ENCODE data around the gene CSGALNACT2.
"Not testable (repeated sequence)": the region's sequence is repeated elsewhere in the genome, so short reads cannot be mapped to it uniquely, and the experiment has no call there.

The CSGALNACT2 gene

GRCh38 chr10:43177595-43177994 lies 39.4 kb downstream of the CSGALNACT2 start:
- Histone ChIP-seq H3K4me1 (ENCODE audit: control insufficient read depth, low read depth, low read length) (no peaks in the 10 kb centered on the region), H3K4me3 (ENCODE audit: low read length) (no peak overlapping the region), H3K27me3 (ENCODE audit: control insufficient read depth, insufficient read depth, low read length) (no peaks in the 10 kb centered on the region), H3K36me3 (ENCODE audit: control insufficient read depth, low read depth, low read length) (no peaks in the 10 kb centered on the region), H3K9me3 (ENCODE audit: control insufficient read depth, low read depth, low read length) (no peaks in the 10 kb centered on the region), H3K9ac (ENCODE audit: low read length) (no peak overlapping the region), H3K27ac (ENCODE audit: low read length) (no peak overlapping the region)

- Histone ChIP-seq H3K9me3 (ENCODE audit: control insufficient read depth, low read depth, low read length) (no peaks in the 10 kb centered on the region), H3K4me1 (ENCODE audit: control insufficient read depth, low read depth, low read length) (no peaks in the 10 kb centered on the region), H3K27ac (ENCODE audit: low read length) (no peak overlapping the region), H3K4me3 (ENCODE audit: low read length) (no peak overlapping the region), H3K36me3 (ENCODE audit: control insufficient read depth, low read depth, low read length) (no peaks in the 10 kb centered on the region), H3K9ac (ENCODE audit: low read length) (no peak overlapping the region), H3K27me3 (ENCODE audit: control insufficient read depth, insufficient read depth, low read length) (no peaks in the 10 kb centered on the region)
These were observed 42.9 kb downstream of the CSGALNACT2 start for GRCh38 chr10:43181146-43181545.

- H3K27ac ChIP-seq (ENCODE audit: low read length); H3K9ac ChIP-seq (ENCODE audit: low read length); H3K36me3 ChIP-seq (ENCODE audit: control insufficient read depth, low read depth, low read length); H3K27me3 ChIP-seq (ENCODE audit: control insufficient read depth, insufficient read depth, low read length); H3K4me1 ChIP-seq (ENCODE audit: control insufficient read depth, low read depth, low read length); H3K9me3 ChIP-seq (ENCODE audit: control insufficient read depth, low read depth, low read length); H3K4me3 ChIP-seq (ENCODE audit: low read length): not testable (repeated sequence)
These were observed 45.5 kb downstream of the CSGALNACT2 start for GRCh38 chr10:43183764-43184163.

- Histone ChIP-seq H3K4me1 (ENCODE audit: control insufficient read depth, low read depth, low read length) (no peaks in the 10 kb centered on the region), H3K9me3 (ENCODE audit: control insufficient read depth, low read depth, low read length) (no peaks in the 10 kb centered on the region), H3K4me3 (ENCODE audit: low read length) (no peak overlapping the region), H3K36me3 (ENCODE audit: control insufficient read depth, low read depth, low read length) (no peaks in the 10 kb centered on the region), H3K9ac (ENCODE audit: low read length) (no peak overlapping the region), H3K27me3 (ENCODE audit: control insufficient read depth, insufficient read depth, low read length) (no peaks in the 10 kb centered on the region), H3K27ac (ENCODE audit: low read length) (no peak overlapping the region)
These were observed 47.9 kb downstream of the CSGALNACT2 start for GRCh38 chr10:43186150-43186549.

GRCh38 chr10:43187213-43187612 lies 49.0 kb downstream of the CSGALNACT2 start:
- H3K9ac ChIP-seq (ENCODE audit: low read length), result no peak overlapping the region
- H3K27ac ChIP-seq (ENCODE audit: low read length), result no peak overlapping the region
- H3K27me3 ChIP-seq (ENCODE audit: control insufficient read depth, insufficient read depth, low read length), result no peaks in the 10 kb centered on the region
- no peak overlapping the region for H3K4me3 ChIP-seq (ENCODE audit: low read length)
- no peaks in the 10 kb centered on the region for H3K36me3 ChIP-seq (ENCODE audit: control insufficient read depth, low read depth, low read length)
- H3K9me3 ChIP-seq (ENCODE audit: control insufficient read depth, low read depth, low read length), result no peaks in the 10 kb centered on the region
- H3K4me1 ChIP-seq (ENCODE audit: control insufficient read depth, low read depth, low read length), result no peaks in the 10 kb centered on the region

GRCh38 chr10:43188702-43189101 lies 50.5 kb downstream of the CSGALNACT2 start:
- H3K27ac ChIP-seq (ENCODE audit: low read length), result no peak overlapping the region
- H3K4me1 ChIP-seq (ENCODE audit: control insufficient read depth, low read depth, low read length), result no peaks in the 10 kb centered on the region
- H3K27me3 ChIP-seq (ENCODE audit: control insufficient read depth, insufficient read depth, low read length), result no peaks in the 10 kb centered on the region
- H3K4me3 ChIP-seq (ENCODE audit: low read length), result no peak overlapping the region
- no peaks in the 10 kb centered on the region for H3K9me3 ChIP-seq (ENCODE audit: control insufficient read depth, low read depth, low read length)
- H3K36me3 ChIP-seq (ENCODE audit: control insufficient read depth, low read depth, low read length), result no peaks in the 10 kb centered on the region
- no peak overlapping the region for H3K9ac ChIP-seq (ENCODE audit: low read length)

GRCh38 chr10:43190289-43190688 lies 52.0 kb downstream of the CSGALNACT2 start:
- no peaks in the 10 kb centered on the region for H3K36me3 ChIP-seq (ENCODE audit: control insufficient read depth, low read depth, low read length)

GRCh38 chr10:43190775-43191174 lies 52.5 kb downstream of the CSGALNACT2 start:
- Histone ChIP-seq H3K4me1 (ENCODE audit: control insufficient read depth, low read depth, low read length) (no peaks in the 10 kb centered on the region), H3K9ac (ENCODE audit: low read length) (no peak overlapping the region), H3K4me3 (ENCODE audit: low read length) (no peak overlapping the region), H3K36me3 (ENCODE audit: control insufficient read depth, low read depth, low read length) (no peaks in the 10 kb centered on the region), H3K27ac (ENCODE audit: low read length) (no peak overlapping the region), H3K9me3 (ENCODE audit: control insufficient read depth, low read depth, low read length) (no peaks in the 10 kb centered on the region), H3K27me3 (ENCODE audit: control insufficient read depth, insufficient read depth, low read length) (no peaks in the 10 kb centered on the region)

More at GRCh38 chr10:43190289-43190688, 52.0 kb downstream of the CSGALNACT2 start:
- Histone ChIP-seq H3K4me1 (ENCODE audit: control insufficient read depth, low read depth, low read length) (no peaks in the 10 kb centered on the region), H3K27ac (ENCODE audit: low read length) (no peak overlapping the region), H3K9ac (ENCODE audit: low read length) (no peak overlapping the region), H3K27me3 (ENCODE audit: control insufficient read depth, insufficient read depth, low read length) (no peaks in the 10 kb centered on the region), H3K4me3 (ENCODE audit: low read length) (no peak overlapping the region), H3K9me3 (ENCODE audit: control insufficient read depth, low read depth, low read length) (no peaks in the 10 kb centered on the region)

GRCh38 chr10:43192884-43193283 lies 54.6 kb downstream of the CSGALNACT2 start:
- Histone ChIP-seq H3K9ac (ENCODE audit: low read length) (no peak overlapping the region), H3K9me3 (ENCODE audit: control insufficient read depth, low read depth, low read length) (no peaks in the 10 kb centered on the region), H3K4me3 (ENCODE audit: low read length) (no peak overlapping the region), H3K27me3 (ENCODE audit: control insufficient read depth, insufficient read depth, low read length) (no peaks in the 10 kb centered on the region), H3K4me1 (ENCODE audit: control insufficient read depth, low read depth, low read length) (no peaks in the 10 kb centered on the region), H3K36me3 (ENCODE audit: control insufficient read depth, low read depth, low read length) (peaks cover 8% of the 10 kb centered on the region), H3K27ac (ENCODE audit: low read length) (no peak overlapping the region)

GRCh38 chr10:43193496-43194080 lies 55.3 kb downstream of the CSGALNACT2 start:
- no peak overlapping the region for H3K9ac ChIP-seq (ENCODE audit: low read length)
- no peaks in the 10 kb centered on the region for H3K4me1 ChIP-seq (ENCODE audit: control insufficient read depth, low read depth, low read length)
- no peak overlapping the region for H3K27ac ChIP-seq (ENCODE audit: low read length)

GRCh38 chr10:43194266-43194665 lies 56.0 kb downstream of the CSGALNACT2 start:
- Histone ChIP-seq H3K9me3 (ENCODE audit: control insufficient read depth, low read depth, low read length) (no peaks in the 10 kb centered on the region), H3K4me1 (ENCODE audit: control insufficient read depth, low read depth, low read length) (no peaks in the 10 kb centered on the region), H3K27me3 (ENCODE audit: control insufficient read depth, insufficient read depth, low read length) (no peaks in the 10 kb centered on the region), H3K9ac (ENCODE audit: low read length) (no peak overlapping the region), H3K36me3 (ENCODE audit: control insufficient read depth, low read depth, low read length) (peaks cover 17% of the 10 kb centered on the region), H3K4me3 (ENCODE audit: low read length) (no peak overlapping the region), H3K27ac (ENCODE audit: low read length) (no peak overlapping the region)

More at GRCh38 chr10:43193496-43194080, 55.3 kb downstream of the CSGALNACT2 start:
- Histone ChIP-seq H3K9me3 (ENCODE audit: control insufficient read depth, low read depth, low read length) (no peaks in the 10 kb centered on the region), H3K36me3 (ENCODE audit: control insufficient read depth, low read depth, low read length) (peaks cover 13% of the 10 kb centered on the region), H3K27me3 (ENCODE audit: control insufficient read depth, insufficient read depth, low read length) (no peaks in the 10 kb centered on the region), H3K4me3 (ENCODE audit: low read length) (no peak overlapping the region)

GRCh38 chr10:43194859-43195258 lies 56.6 kb downstream of the CSGALNACT2 start:
- Histone ChIP-seq H3K27ac (ENCODE audit: low read length) (no peak overlapping the region), H3K27me3 (ENCODE audit: control insufficient read depth, insufficient read depth, low read length) (no peaks in the 10 kb centered on the region), H3K9ac (ENCODE audit: low read length) (no peak overlapping the region), H3K9me3 (ENCODE audit: control insufficient read depth, low read depth, low read length) (no peaks in the 10 kb centered on the region), H3K36me3 (ENCODE audit: control insufficient read depth, low read depth, low read length) (peaks cover 23% of the 10 kb centered on the region), H3K4me3 (ENCODE audit: low read length) (no peak overlapping the region), H3K4me1 (ENCODE audit: control insufficient read depth, low read depth, low read length) (no peaks in the 10 kb centered on the region)
